HG03571 (cell line): ENCODE data around the gene RAPGEF4.

Source experiments
- ATAC-seq: cut with Tn5 transposase; IDR thresholded peaks from one replicate; pipeline ENCODE4 v1.9.1; 2021; ENCODE audit not compliant: unreplicated experiment

RAPGEF4 gene

DNA sequence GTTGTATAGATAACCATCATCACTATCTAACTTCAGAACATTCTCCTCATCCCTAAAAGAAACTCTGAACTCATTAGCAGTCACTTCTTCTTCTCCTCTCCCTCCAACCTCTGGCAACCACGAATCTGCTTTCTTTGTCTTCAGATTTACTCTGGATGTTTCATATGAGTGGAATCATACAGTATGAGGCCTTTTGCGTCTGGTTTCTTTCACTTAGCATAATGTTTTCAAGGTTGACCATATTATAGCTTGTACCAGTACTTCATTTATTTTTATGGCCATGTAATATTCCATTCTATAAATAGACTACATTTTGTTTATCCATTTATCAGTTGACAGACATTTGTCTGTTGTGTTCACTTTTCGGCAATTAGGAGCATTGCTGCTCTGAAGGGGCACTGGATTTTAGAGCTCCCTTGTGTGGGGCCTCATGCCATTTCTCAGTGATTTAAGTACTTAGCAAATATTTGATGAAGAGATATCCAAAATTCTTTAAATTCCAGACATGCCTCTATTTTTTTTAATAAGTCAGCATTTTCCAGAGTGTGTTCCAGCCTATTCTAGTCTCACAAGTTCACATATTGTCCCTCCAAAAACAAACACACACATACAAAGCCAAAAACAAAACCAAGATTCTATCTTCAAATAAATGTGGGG, 317.5 kb downstream of the RAPGEF4 start:
- no peak for ATAC-seq

GRCh38 chr2:173054466-173054865, 318.8 kb downstream of the RAPGEF4 start:
- no peak for ATAC-seq

- no peak for ATAC-seq
Observed at GRCh38 chr2:173056705-173057364, 321.2 kb downstream of the RAPGEF4 start.

- no peak for ATAC-seq
Observed at GRCh38 chr2:173058097-173058496, 322.5 kb downstream of the RAPGEF4 start.

GRCh38 chr2:173058673-173059072, 323.0 kb downstream of the RAPGEF4 start:
- no peak for ATAC-seq

- no peak for ATAC-seq
Observed at GRCh38 chr2:173059292-173059691, 323.6 kb downstream of the RAPGEF4 start.

GRCh38 chr2:173059971-173060461, 324.4 kb downstream of the RAPGEF4 start:
- ATAC-seq: no peak

GRCh38 chr2:173062801-173063200, 327.2 kb downstream of the RAPGEF4 start:
- no peak for ATAC-seq

DNA sequence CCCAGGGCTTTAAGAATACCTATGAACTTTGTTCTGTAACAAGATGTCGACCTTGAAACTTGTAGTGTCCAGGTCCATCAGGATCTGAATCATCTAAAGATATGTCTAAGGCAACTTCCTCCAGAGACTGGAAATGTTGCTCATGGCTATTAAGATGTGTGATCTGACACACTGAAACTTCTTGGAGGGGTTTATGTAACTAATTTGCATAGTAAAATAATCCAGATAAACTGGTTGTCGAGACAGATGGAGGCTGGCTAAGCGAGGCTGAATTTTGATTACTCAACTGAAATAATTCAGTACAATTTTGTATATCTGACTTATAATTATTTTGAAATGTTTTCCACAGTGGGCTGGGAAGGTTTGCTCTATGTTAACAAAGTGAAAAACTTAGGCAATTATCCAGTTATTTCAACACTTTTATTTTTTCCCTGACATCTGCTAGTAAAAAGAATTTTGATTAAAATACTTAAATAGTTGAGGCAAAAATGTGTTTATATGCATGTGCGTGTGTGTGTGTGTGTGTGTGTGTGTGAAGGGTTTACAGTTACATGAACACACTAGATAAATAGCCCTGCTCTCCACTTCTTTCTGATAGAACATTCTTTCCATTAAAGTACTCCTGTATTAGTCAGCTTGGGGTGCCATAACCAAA, 328.6 kb downstream of the RAPGEF4 start:
- ATAC-seq: no peak

- no peak for ATAC-seq
Observed at GRCh38 chr2:173066887-173067676, 331.4 kb downstream of the RAPGEF4 start.

GRCh38 chr2:173075056-173075780, 339.6 kb downstream of the RAPGEF4 start:
- ATAC-seq: no peak

- peak; percentile 64 for ATAC-seq
Observed at GRCh38 chr2:173075781-173076580, 340.3 kb downstream of the RAPGEF4 start, which contains the start of gene MAP3K20. Gene MAP3K20, plus strand, starts transcription at chr2:173075846. Its CDS starts 15,186 bp downstream, at chr2:173091032.

DNA sequence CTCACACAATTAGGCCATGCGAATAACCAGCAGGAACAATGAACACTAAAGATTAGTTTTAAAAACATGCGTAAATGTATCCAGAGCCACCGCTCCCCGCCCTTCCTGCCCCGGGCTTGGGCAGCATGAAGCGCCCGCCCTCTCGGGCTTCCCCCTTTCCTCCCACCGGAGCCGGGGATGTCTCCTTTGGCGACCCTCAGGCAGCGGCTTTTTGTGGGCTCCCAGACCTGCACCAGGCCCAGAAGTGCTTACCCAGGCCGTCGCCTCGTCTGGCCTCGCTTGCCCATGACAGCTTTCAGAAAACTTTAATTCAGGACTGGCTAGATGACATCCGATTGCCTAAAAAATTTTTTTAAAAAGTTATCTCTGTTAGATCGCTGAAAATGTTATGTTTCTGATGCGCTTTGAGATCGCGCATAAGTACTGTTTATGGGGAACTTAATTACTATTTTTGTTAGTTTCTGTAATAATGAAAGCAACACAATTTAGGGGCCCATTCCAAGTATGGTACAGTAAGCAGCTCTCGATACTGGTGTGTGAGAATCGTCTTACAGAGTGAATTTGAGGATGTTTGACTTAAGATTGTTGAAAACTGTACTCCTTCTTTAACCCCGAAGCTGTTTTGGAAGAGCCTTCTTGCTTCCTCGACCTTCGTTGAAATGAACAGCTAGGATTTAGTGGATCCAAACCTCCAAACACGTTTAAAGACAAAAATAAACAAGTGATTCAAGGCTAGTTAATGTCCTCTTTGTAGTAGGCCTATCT, 341.1 kb downstream of the RAPGEF4 start:
- peak; percentile 19 for ATAC-seq

DNA sequence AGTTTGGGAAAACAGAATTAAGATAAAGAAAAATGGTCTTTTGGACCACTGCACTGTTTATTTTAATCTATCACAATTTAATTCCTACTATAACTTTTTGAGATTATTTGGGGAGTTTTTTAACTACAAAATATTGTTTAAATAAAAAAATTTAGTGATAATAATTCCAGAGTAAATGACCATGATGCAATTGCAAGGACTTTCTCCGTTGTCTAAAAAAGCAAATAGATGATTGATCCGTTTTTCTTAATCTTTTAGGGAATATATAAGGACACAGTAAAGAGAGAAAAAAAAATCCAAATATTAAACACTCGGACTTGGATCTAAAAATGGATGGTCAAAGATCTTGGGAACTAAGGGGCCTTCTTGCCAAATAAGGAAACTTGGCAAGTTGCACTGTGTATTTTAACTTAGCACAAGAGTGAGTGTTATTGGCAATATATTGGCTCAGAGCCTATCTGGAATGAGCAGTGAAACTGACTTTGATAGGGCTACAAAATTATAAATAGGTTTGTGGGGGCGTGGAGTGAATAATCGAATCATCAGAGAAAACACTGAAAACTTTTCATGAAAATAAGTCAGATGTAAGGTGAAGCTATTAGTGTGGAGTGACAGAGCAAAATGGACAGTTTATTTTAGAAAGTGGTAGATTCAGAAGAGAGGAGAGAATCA, 342.0 kb downstream of the RAPGEF4 start:
- ATAC-seq: no peak

DNA sequence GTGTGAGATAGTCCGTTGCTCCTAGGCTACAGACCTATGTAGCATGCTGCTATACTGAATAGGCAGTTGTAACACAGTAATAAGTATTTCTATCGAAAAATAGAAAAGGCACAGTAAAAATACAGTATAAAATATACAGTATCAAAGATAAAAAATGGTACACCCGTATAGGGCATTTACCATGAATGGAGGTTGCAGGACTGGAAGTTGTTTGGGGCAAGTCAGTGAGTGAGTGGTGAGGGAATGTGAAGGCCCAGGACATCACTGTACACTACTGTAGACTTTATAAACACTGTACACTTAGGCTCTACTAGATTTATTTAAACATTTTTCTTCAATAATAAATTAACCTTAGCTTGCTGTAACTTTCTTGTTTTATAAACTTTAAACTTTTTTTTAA, 343.5 kb downstream of the RAPGEF4 start:
- no peak for ATAC-seq

- no peak for ATAC-seq
Observed at GRCh38 chr2:173079973-173080860, 344.6 kb downstream of the RAPGEF4 start.

DNA sequence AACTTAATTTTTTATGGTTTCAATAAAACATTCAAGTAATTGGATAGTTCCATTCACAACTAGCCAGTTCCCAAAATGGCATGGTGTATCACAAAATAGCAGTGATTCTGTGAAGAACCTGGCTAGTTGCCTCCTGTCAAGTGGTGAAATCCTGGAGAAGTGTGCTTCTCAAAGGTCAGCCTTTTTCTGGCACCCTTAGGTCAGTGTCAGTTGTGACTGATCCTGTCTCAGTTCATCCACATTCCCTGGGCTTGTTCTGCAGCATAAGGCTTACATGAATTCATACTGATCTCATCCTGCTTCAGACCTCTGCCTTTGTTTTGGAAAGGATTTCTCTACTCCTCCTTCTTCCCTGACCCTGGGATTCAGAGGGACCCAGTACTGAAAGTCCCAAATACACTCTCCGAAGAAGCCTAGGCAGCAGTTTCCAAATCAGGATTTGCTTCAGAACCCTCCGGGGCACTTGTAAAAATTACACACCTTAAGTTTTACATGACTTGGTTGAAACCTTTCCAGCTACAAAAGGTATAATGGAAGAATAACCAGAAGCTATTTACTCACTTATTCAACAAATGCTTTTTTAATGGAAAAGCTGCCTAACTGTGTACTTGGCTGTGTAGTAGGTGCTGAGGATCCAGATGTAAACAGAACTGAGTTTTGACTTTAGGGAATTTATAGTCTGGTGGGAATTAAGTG, 351.0 kb downstream of the RAPGEF4 start:
- no peak for ATAC-seq
